ENCODE data around the gene CHRND. TPM values are rescaled to one million over a fixed set of nuclear protein-coding genes. Genes with fewer than 3 reads are reported as not detected.

CHRND gene
- total and polyA plus RNA-seq, 4 donors: not detected

DNA sequence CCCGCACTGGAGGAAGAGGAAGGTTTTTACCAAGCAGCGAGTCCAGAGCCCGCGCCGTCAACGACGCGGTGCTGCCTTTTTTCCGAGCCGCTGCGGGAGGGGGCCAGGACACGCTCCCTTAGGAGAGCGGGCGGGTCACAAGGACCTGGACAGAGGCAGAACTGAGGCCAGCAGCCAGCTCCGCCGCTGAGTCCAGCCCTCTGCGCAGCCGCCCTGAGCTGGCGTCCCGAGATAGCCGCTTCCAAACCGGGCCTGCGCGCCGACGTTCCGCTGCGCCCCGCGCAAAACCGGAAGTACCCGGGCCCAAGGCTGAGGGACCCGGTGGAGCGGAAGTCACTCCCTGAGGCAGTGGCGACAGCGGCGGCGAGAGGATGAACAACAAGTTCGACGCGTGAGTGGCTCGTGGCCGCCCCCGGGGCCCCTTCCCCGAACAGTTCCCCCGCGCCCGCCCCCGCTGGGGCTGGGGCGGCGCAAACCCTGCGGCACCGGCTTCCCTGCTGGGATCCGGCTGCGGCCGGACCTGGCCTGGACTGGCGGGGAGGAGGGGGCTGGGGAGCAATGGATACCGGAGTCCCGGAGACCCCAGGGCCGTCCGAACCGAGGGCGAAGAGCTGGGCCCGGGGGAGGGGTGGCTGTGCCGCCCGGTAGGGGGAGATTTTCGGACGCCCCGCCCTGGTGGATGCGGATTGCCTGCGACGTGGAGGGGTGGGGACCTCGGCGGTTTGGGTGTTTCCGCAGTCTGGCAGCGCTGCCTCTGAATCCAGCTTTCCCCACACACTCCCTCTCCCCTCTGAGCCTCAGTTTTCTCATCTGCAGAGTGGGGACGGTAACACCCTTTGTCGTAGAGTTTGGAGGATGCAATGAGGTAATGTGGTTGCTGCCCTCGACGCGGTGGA lies 24.6 kb downstream of the CHRND start, which contains the start of the genes EIF4E2 and TIGD1:
Gene EIF4E2, plus strand, starts transcription at position 336 of the 896 bp plus-strand sequence. Its CDS starts 36 bp downstream, at position 372.
Gene TIGD1, minus strand, starts transcription at position 204 of the 896 bp plus-strand sequence. CDS start 675 bp downstream, outside the sequence.
- Histone ChIP-seq H3K27ac (ENCODE audit: low read depth in 1 of 2, low read length in 2 of 2) (peak within 1 kb of the TSS; percentile 95 to 99), H3K36me3 (ENCODE audit: control insufficient read depth in 4 of 4, insufficient read depth in 3 of 4, low read depth in 1 of 4, low read length in 3 of 4) (peaks cover 0 to 10% (median under 1%) of the 10 kb centered on the region in 4 donors), H3K27me3 (ENCODE audit: control insufficient read depth in 4 of 4, insufficient read depth in 4 of 4, low read length in 3 of 4) (no peaks in the 10 kb centered on the region), H3K9ac (ENCODE audit: low read depth in 1 of 2, low read length in 2 of 2) (peak within 1 kb of the TSS; percentile 92 to 94), H3K9me3 (ENCODE audit: control insufficient read depth in 4 of 4, low read length in 3 of 4) (no peaks in the 10 kb centered on the region), H3K4me3 (ENCODE audit: low read depth in 1 of 3, low read length in 3 of 3) (peak within 1 kb of the TSS; percentile 83 to 94 (median 87)), H3K4me1 (ENCODE audit: control insufficient read depth in 4 of 4, insufficient read depth in 4 of 4, low read length in 3 of 4) (peaks cover 2 to 26% (median 14%) of the 10 kb centered on the region in 4 donors)
- WGBS: under 1% methylated on average over 81 of the region's 81 CpGs
- peak; percentile 91 for DNase-seq (ENCODE audit: low spot score)
- TF ChIP-seq FOXA2 (IDR thresholded peaks at IDR 0.05) (no peak), RXRA (IDR thresholded peaks at IDR 0.05) (peak; percentile 30 to 36), SP1 (IDR thresholded peaks at IDR 0.05) (peak; percentile 50), ATF3 (IDR thresholded peaks at IDR 0.05) (no peak), RAD21 (IDR thresholded peaks at IDR 0.05) (peak in 1 of 2 donors; percentile 2), NR2F2 (IDR thresholded peaks at IDR 0.05) (peak; percentile 14), YY1 (IDR thresholded peaks at IDR 0.05) (peak; percentile 94), FOXA1 (IDR thresholded peaks at IDR 0.05) (no peak), REST (IDR thresholded peaks at IDR 0.05) (peak; percentile 94), JUND (IDR thresholded peaks at IDR 0.05) (no peak), EGR1 (IDR thresholded peaks at IDR 0.05; ENCODE audit: low read depth in 2 of 2) (peak; percentile 24 to 37), GABPA (IDR thresholded peaks at IDR 0.05 in 1 of 2, conservative IDR thresholded peaks at IDR 0.05 in 1 of 2) (peak; percentile 96 to 98), HNF4A (conservative IDR thresholded peaks at IDR 0.05) (peak in 1 of 2 donors; percentile 34), HNF4G (IDR thresholded peaks at IDR 0.05) (no peak), ZBTB33 (IDR thresholded peaks at IDR 0.05) (peak; percentile 39), TAF1 (conservative IDR thresholded peaks at IDR 0.05) (peak; percentile 82)
- TF ChIP-seq, protein P1, sequence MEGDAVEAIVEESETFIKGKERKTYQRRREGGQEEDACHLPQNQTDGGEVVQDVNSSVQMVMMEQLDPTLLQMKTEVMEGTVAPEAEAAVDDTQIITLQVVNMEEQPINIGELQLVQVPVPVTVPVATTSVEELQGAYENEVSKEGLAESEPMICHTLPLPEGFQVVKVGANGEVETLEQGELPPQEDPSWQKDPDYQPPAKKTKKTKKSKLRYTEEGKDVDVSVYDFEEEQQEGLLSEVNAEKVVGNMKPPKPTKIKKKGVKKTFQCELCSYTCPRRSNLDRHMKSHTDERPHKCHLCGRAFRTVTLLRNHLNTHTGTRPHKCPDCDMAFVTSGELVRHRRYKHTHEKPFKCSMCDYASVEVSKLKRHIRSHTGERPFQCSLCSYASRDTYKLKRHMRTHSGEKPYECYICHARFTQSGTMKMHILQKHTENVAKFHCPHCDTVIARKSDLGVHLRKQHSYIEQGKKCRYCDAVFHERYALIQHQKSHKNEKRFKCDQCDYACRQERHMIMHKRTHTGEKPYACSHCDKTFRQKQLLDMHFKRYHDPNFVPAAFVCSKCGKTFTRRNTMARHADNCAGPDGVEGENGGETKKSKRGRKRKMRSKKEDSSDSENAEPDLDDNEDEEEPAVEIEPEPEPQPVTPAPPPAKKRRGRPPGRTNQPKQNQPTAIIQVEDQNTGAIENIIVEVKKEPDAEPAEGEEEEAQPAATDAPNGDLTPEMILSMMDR (IDR thresholded peaks at IDR 0.05; ENCODE audit: low read depth, low read length, missing input control): no peak
- TF ChIP-seq, protein P2, sequence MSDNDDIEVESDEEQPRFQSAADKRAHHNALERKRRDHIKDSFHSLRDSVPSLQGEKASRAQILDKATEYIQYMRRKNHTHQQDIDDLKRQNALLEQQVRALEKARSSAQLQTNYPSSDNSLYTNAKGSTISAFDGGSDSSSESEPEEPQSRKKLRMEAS (IDR thresholded peaks at IDR 0.05): peak; percentile 80

Data from liver (tissue), 9 donors.